Measurements from ENCODE around the gene PDE4D. TPM values are rescaled to one million over a fixed set of nuclear protein-coding genes. Genes with fewer than 3 reads are reported as not detected.

PDE4D gene
- total and polyA plus RNA-seq, 2 experiments from 2014 or later: 21.9 to 54.2 TPM

DNA sequence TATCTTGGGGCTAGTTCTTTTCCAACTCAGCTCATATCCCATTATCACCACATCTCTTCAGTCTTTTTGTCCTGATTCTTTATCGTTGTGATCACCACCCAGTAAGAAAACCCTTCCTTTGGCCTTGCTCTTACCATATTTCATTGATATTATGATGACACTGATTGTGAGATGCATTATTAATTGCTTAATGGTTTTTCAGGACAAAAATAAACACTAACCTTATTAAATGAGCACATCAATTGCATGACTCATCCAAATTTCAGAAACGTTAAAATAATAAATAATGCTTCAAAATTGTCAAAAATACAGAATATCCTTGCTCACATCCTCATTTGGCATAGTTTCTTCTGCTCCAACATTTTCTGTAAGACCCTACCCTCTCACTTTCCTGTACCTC lies 270.7 kb downstream of the PDE4D start:
- H3K9me3 ChIP-seq (ENCODE audit: low read depth): no peaks in the 10 kb centered on the region

DNA sequence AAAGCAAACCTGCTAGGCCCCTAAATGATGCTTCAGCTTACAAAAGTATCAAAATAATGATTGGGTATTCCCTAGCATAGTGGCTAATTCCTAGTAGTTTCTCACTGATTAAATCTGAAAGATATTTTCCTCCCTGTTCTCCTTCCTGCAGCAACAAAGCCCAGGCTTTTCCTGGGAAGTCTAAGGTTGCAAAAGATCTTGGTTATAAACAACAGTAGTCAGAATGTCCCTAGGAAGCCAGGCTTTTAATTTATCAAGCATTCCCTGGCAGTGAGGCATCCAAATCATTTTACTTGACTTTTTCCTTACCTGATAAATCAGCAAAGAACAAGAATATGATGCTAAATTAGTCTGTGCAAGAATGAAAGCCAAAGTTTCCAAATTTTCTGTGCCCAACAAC lies 272.0 kb downstream of the PDE4D start:
- H3K27me3 ChIP-seq: no peaks in the 10 kb centered on the region
- TF ChIP-seq, protein P1, sequence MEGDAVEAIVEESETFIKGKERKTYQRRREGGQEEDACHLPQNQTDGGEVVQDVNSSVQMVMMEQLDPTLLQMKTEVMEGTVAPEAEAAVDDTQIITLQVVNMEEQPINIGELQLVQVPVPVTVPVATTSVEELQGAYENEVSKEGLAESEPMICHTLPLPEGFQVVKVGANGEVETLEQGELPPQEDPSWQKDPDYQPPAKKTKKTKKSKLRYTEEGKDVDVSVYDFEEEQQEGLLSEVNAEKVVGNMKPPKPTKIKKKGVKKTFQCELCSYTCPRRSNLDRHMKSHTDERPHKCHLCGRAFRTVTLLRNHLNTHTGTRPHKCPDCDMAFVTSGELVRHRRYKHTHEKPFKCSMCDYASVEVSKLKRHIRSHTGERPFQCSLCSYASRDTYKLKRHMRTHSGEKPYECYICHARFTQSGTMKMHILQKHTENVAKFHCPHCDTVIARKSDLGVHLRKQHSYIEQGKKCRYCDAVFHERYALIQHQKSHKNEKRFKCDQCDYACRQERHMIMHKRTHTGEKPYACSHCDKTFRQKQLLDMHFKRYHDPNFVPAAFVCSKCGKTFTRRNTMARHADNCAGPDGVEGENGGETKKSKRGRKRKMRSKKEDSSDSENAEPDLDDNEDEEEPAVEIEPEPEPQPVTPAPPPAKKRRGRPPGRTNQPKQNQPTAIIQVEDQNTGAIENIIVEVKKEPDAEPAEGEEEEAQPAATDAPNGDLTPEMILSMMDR (IDR thresholded peaks at IDR 0.05; ENCODE audit: low read depth, low read length): no peak

More for the DNA sequence above, 270.7 kb downstream of the PDE4D start:
- no peaks in the 10 kb centered on the region for H3K4me1 ChIP-seq (ENCODE audit: low read depth)
- no peak overlapping the region for H3K27ac ChIP-seq
- H3K27me3 ChIP-seq: no peaks in the 10 kb centered on the region
- no peaks in the 10 kb centered on the region for H3K36me3 ChIP-seq
- H3K4me3 ChIP-seq: no peak overlapping the region
- TF ChIP-seq, protein P1 (IDR thresholded peaks at IDR 0.05; ENCODE audit: low read depth, low read length): no peak
- no peak for DNase-seq (ENCODE audit: low read depth in 1 of 2, low spot score in 1 of 2)

DNA sequence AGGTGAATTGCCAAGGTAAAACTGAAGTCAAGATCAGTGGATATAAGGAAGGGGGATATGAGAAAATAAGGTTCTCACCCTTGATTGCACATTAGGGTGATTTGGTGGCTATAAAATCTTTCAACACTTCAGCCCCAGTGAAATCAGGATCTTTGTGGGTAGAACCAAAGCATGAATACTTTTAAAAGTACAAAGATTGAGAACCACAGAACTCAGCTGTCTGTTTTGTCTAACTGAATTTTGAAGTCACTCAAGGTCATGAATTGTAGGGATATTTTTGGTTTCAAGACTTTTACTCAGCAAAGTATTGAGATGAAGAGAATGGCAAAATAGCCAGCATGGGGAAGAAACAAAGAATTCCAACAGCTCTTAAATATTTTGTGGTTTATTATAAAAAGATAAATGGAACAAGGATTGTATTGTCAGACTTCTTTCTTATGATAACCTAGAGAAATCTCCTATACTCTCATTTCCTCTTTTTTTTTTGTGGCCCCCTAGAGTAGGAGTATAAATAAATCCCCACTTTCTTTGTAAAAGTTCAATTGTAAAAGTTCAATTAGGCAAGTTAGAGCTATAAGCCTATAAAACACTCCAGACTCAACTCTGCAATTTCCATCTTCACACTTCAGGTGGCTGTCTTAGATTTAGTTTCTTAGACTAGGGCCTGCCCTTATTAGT lies 272.9 kb downstream of the PDE4D start:
- H3K27ac ChIP-seq: no peak overlapping the region
- no peaks in the 10 kb centered on the region for H3K9me3 ChIP-seq (ENCODE audit: low read depth)
- DNase-seq (ENCODE audit: low read depth in 1 of 2, low spot score in 1 of 2): peak in 1 of 2 donors; percentile 67

More for the DNA sequence above, 272.0 kb downstream of the PDE4D start:
- Histone ChIP-seq H3K27ac (no peak overlapping the region), H3K4me1 (ENCODE audit: low read depth) (no peaks in the 10 kb centered on the region), H3K4me3 (no peak overlapping the region), H3K36me3 (no peaks in the 10 kb centered on the region), H3K9me3 (ENCODE audit: low read depth) (no peaks in the 10 kb centered on the region)
- peak in 1 of 2 donors; percentile 44 for DNase-seq (ENCODE audit: low read depth in 1 of 2, low spot score in 1 of 2)

DNA sequence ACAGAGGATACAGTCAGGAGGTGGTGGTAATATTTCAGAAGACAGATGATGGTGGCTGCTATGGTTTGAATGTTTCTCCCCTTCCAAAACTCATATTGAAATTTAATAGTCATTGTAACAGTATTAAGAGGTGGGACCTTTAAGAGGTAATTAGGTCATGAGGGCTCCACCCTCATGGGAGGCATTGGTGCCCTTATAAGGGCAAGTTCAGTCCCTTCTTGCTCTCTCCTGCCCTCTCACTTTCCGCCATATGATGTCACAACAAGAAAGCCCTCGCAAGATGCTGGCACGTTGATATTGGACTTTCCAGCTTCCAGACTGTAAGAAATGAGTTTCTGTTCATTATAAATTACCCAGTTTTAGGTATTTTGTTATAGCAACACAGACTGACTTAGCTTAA lies 274.9 kb downstream of the PDE4D start:
- H3K36me3 ChIP-seq: no peaks in the 10 kb centered on the region
- H3K27me3 ChIP-seq: no peaks in the 10 kb centered on the region
- TF ChIP-seq, protein P1 (IDR thresholded peaks at IDR 0.05; ENCODE audit: low read depth, low read length): no peak
- no peak overlapping the region for H3K27ac ChIP-seq
- no peaks in the 10 kb centered on the region for H3K9me3 ChIP-seq (ENCODE audit: low read depth)
- H3K4me3 ChIP-seq: no peak overlapping the region
- no peak for DNase-seq (ENCODE audit: low read depth in 1 of 2, low spot score in 1 of 2)
- no peaks in the 10 kb centered on the region for H3K4me1 ChIP-seq (ENCODE audit: low read depth)

More for the DNA sequence above, 272.9 kb downstream of the PDE4D start:
- Histone ChIP-seq H3K4me3 (no peak overlapping the region), H3K27me3 (no peaks in the 10 kb centered on the region), H3K36me3 (no peaks in the 10 kb centered on the region), H3K4me1 (ENCODE audit: low read depth) (no peaks in the 10 kb centered on the region)
- TF ChIP-seq, protein P1 (IDR thresholded peaks at IDR 0.05; ENCODE audit: low read depth, low read length): no peak

DNA sequence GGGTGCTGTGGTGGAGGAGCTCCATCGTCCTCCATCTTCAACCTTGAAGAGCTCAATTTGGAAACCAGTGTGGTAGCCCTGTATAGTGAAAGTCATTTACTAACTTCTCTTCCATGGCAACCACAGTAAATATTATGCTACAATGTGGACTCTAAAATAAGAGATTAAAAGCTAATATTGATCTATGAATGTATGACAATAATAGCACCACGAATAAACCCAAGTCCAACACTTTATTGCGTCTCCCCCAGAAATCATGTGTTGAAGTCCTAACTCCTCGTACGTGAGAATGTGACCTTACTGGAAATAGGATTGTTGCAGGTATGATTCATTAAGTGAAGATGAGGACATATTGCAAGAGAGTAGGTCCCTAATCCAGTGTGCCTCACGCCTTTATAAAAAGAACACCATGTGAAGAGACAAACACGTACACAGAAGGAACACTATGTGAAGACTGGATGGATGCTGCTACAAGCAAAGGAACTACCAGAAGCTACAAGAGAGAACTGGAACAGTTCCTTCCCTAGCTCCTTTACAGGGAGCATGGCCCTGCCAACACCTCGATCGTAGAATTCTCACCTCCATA lies 276.2 kb downstream of the PDE4D start:
- H3K9me3 ChIP-seq (ENCODE audit: low read depth): no peaks in the 10 kb centered on the region
- DNase-seq (ENCODE audit: low read depth in 1 of 2, low spot score in 1 of 2): no peak
- TF ChIP-seq, protein P1 (IDR thresholded peaks at IDR 0.05; ENCODE audit: low read depth, low read length): no peak

More for the DNA sequence above, 276.2 kb downstream of the PDE4D start:
- H3K36me3 ChIP-seq: no peaks in the 10 kb centered on the region
- no peaks in the 10 kb centered on the region for H3K27me3 ChIP-seq
- H3K4me1 ChIP-seq (ENCODE audit: low read depth): no peaks in the 10 kb centered on the region
- no peak overlapping the region for H3K4me3 ChIP-seq
- no peak overlapping the region for H3K27ac ChIP-seq

Data from cardiac muscle cell (in vitro differentiated cells and primary cell).